Adrenal gland (tissue), 12 donors: ENCODE measurements around the gene BOD1L1. TPM values are rescaled to one million over a fixed set of nuclear protein-coding genes. Genes with fewer than 3 reads are reported as not detected.

Experiments
- DNase-seq, 7 donors: peaks; one replicate each; pipeline ENCODE4 v3.0.0-alpha.2; 2019 to 2020
- H3K27ac ChIP-seq, 5 donors: fragments of 200-600 bp; sonication (generic) in 4 of 5; 1 replicate in 3 of 5; 2 replicates in 2 of 5; pipeline versions ENCODE4 v1.5.1 to v1.8.0; 2016 to 2020; ENCODE audit warnings: mild to moderate bottlenecking in 1 of 5
- H3K27me3 ChIP-seq: fragments of 200-600 bp; 2 replicates; pipeline ENCODE4 v1.8.0; 2021
- H3K36me3 ChIP-seq, 2 donors: fragments of 200-600 bp; replicated peaks in 1 of 2; 1 replicate in 1 of 2; 2 replicates in 1 of 2; pipeline versions ENCODE4 v1.5.1 to v1.8.0; 2018 to 2022
- H3K4me1 ChIP-seq, 2 donors: fragments of 200-600 bp; replicated peaks in 1 of 2; 1 replicate in 1 of 2; 2 replicates in 1 of 2; pipeline versions ENCODE4 v1.5.1 to v1.8.0; 2018 to 2021
- H3K4me3 ChIP-seq, 4 donors: fragments of 200-600 bp; sonication (generic) in 3 of 4; one replicate each; pipeline ENCODE4 v1.5.1; 2016 to 2018
- H3K9me3 ChIP-seq, 3 donors: fragments of 200-600 bp; sonication (generic) in 1 of 3; replicated peaks in 1 of 3; 1 replicate in 2 of 3; 2 replicates in 1 of 3; pipeline versions ENCODE4 v1.5.1 to v1.8.0; 2016 to 2021
- CTCF ChIP-seq, 6 experiments: fragments of 450-650 bp in 4 of 6; fragments of 200-600 bp in 2 of 6; sonication (generic) in 1 of 6; IDR thresholded peaks; 1 replicate in 5 of 6; 2 replicates in 1 of 6; pipeline versions ENCODE4 v1.5.1 to v1.8.0; 2016 to 2021; ENCODE audit warnings: antibody characterized with exemption in 6 of 6, mild to moderate bottlenecking in 2 of 6, moderate library complexity in 1 of 6
- POLR2A ChIP-seq, 2 donors: fragments of 450-650 bp; IDR thresholded peaks; one replicate each; pipeline ENCODE4 v1.6.1; 2017; ENCODE audit warnings: antibody characterized with exemption in 2 of 2, mild to moderate bottlenecking in 2 of 2, moderate library complexity in 1 of 2
- WGBS, 4 donors: extraction: QIAGEN DNeasy Blood & Tissue Kit in 2 of 4; methylation state at CpG; one replicate each; pipeline versions ENCODE4 v1.1.5 to v1.1.7; 2013 to 2017; 5-methylcytosine and 5-hydroxymethylcytosine counted together
- intact Hi-C, 2 donors: fragments of 100-400 bp; cut with DNase I; formaldehyde crosslinking; loops; one replicate each; pipeline versions ENCODE4 v1.14.1 to v1.15.0; 2022 to 2023
- polyA plus RNA-seq, 3 donors: library from polyadenylated mRNA; stranded (reverse); fragments of 200-250 nt in 2 of 3; fragments of 350-450 nt in 1 of 3; fragmentation: Illumina TruSeq in 1 of 3; extraction: RNeasy Lipid Tissue Mini Kit (QIAGEN cat#74804) in 1 of 3; gene quantifications; one replicate each; pipeline ENCODE4 v1.2.3, GENCODE V29; 2013 to 2014
- total RNA-seq, 9 donors: library from RNA; depleted of rRNA in 4 of 9; stranded (reverse); fragments of >200 nt in 4 of 9; fragments of 120-200 nt in 1 of 9; fragmentation: NEBNext Ultra II Directional in 1 of 9; extraction: Animal tissue kit (Norgen Biotek cat#: 25700) in 1 of 9; gene quantifications; one replicate each; pipeline versions ENCODE4 v1.1.0 to v1.2.4, GENCODE V29; 2013 to 2023
- donor health status: healthy with polysubstance abuse.
- donor health status: Bipolar disorder and iron deficiency.
- donor health status: DM: yes; HTN: yes; CAD: no.
- donor health status: DM: no; HTN: no; CAD: no.
- donor health status: DM: no; HTN: no; CAD: no.
- donor health status: DM: yes; HTN: yes; CAD: no.

The BOD1L1 gene
- total and polyA plus RNA-seq, 12 donors = 7.4 to 31.0 (median 20.7) TPM

- H3K4me3 ChIP-seq = peak overlapping the region in 1 of 4 donors; percentile 40
- H3K9me3 ChIP-seq = no peaks in the 10 kb centered on the region
- peaks cover 0 to 43% of the 10 kb centered on the region in 2 donors for H3K4me1 ChIP-seq
- no peak overlapping the region for H3K27ac ChIP-seq
- WGBS, 4 donors = 7 to 10% (median 8%) methylated on average over 9 to 54 of the region's 54 CpGs
- DNase-seq = no peak
- peaks cover 80% of the 10 kb centered on the region for H3K27me3 ChIP-seq
- H3K36me3 ChIP-seq = no peaks in the 10 kb centered on the region
- intact Hi-C loops = loop anchor here (5.0 to 10.0 kb wide), 3 partner anchors 142 to 810 kb away; no protein-coding TSS in a partner anchor
- TF ChIP-seq POLR2A (IDR thresholded peaks at IDR 0.05) (no peak), CTCF (IDR thresholded peaks at IDR 0.05) (no peak)
These were observed 80.5 kb downstream of the BOD1L1 start for GRCh38 chr4:13546941-13547484.

- 19 to 21% (median 20%) methylated on average over 18 of the region's 18 CpGs for WGBS, 4 donors
- DNase-seq = no peak
- no peak overlapping the region for H3K27ac ChIP-seq
- peaks cover 0 to 47% of the 10 kb centered on the region in 2 donors for H3K4me1 ChIP-seq
- H3K4me3 ChIP-seq = peak overlapping the region in 1 of 4 donors; percentile 40
- H3K36me3 ChIP-seq = no peaks in the 10 kb centered on the region
- no peaks in the 10 kb centered on the region for H3K9me3 ChIP-seq
- no peak for TF ChIP-seq POLR2A (IDR thresholded peaks at IDR 0.05)
- TF ChIP-seq CTCF (IDR thresholded peaks at IDR 0.05) = no peak
- H3K27me3 ChIP-seq = peaks cover 86% of the 10 kb centered on the region
- intact Hi-C loops = loop anchor here (5.0 to 10.0 kb wide), 3 partner anchors 142 to 809 kb away; no protein-coding TSS in a partner anchor
These were observed 81.2 kb downstream of the BOD1L1 start for GRCh38 chr4:13546142-13546940.

GRCh38 chr4:13545394-13545808 lies 82.1 kb downstream of the BOD1L1 start:
- peaks cover 0 to 47% of the 10 kb centered on the region in 2 donors for H3K4me1 ChIP-seq
- H3K27ac ChIP-seq = no peak overlapping the region
- intact Hi-C loops = loop anchor here (5.0 to 10.0 kb wide), 3 partner anchors 141 to 808 kb away; no protein-coding TSS in a partner anchor
- no peaks in the 10 kb centered on the region for H3K36me3 ChIP-seq
- DNase-seq = no peak
- no peaks in the 10 kb centered on the region for H3K9me3 ChIP-seq
- TF ChIP-seq POLR2A (IDR thresholded peaks at IDR 0.05) (no peak), CTCF (IDR thresholded peaks at IDR 0.05) (no peak)
- H3K27me3 ChIP-seq = peaks cover 88% of the 10 kb centered on the region
- WGBS, 4 donors = 15 to 20% (median 19%) methylated on average over 8 of the region's 8 CpGs
- H3K4me3 ChIP-seq = peak overlapping the region in 1 of 4 donors; percentile 65

GRCh38 chr4:13544606-13545393 lies 82.7 kb downstream of the BOD1L1 start:
- no peaks in the 10 kb centered on the region for H3K36me3 ChIP-seq
- peak in 1 of 6 experiments; percentile 2 for TF ChIP-seq CTCF (IDR thresholded peaks at IDR 0.05)
- TF ChIP-seq POLR2A (IDR thresholded peaks at IDR 0.05) = no peak
- WGBS, 4 donors = 1 to 3% (median 2%) methylated on average over 15 to 54 of the region's 54 CpGs
- no peaks in the 10 kb centered on the region for H3K9me3 ChIP-seq
- intact Hi-C loops = loop anchor here (5.0 to 10.0 kb wide), 3 partner anchors 140 to 807 kb away; no protein-coding TSS in a partner anchor
- peaks cover 0 to 49% of the 10 kb centered on the region in 2 donors for H3K4me1 ChIP-seq
- peaks cover 91% of the 10 kb centered on the region for H3K27me3 ChIP-seq
- peak; percentile 58 to 84 (median 71) for DNase-seq
- peak overlapping the region in 2 of 4 donors; percentile 48 to 65 for H3K4me3 ChIP-seq
- H3K27ac ChIP-seq = peak overlapping the region in 1 of 5 donors; percentile 27
